HepG2 (cell line): ENCODE results near the gene C2orf81. TPM values are rescaled to one million over a fixed set of nuclear protein-coding genes. Genes with fewer than 3 reads are reported as not detected.
A peak's percentile ranks its signal among the peaks of the same experiment; 100 is the strongest.

Experiments
- FOXO1 ChIP-seq: sonication (generic); formaldehyde crosslinking; IDR thresholded peaks from 2 replicates; pipeline ENCODE4 v1.4.0; 2020; ENCODE audit warnings: missing genetic modification reagents
- HIVEP1 ChIP-seq: sonication (generic); formaldehyde crosslinking; IDR thresholded peaks from 2 replicates; pipeline ENCODE4 v1.4.0; 2020; ENCODE audit warnings: mild to moderate bottlenecking, missing genetic modification reagents
- HOXA9 ChIP-seq: sonication (generic); formaldehyde crosslinking; IDR thresholded peaks from 2 replicates; pipeline ENCODE4 v1.8.1; 2022; ENCODE audit warnings: missing genetic modification reagents, mild to moderate bottlenecking, moderate library complexity, borderline replicate concordance
- KDM4B ChIP-seq: sonication (generic); formaldehyde crosslinking; IDR thresholded peaks from 2 replicates; pipeline ENCODE4 v1.4.0; 2020; ENCODE audit warnings: missing genetic modification reagents
- KLF6 ChIP-seq: IDR thresholded peaks from 2 replicates; pipeline ENCODE4 v1.8.0; 2016; ENCODE audit warnings: missing biosample characterization, missing genetic modification reagents
- LCORL ChIP-seq, 2 experiments: fragments of 450-650 bp in 1 of 2; sonication (generic) in 1 of 2; formaldehyde crosslinking in 1 of 2; IDR thresholded peaks; 2 replicates each; pipeline versions ENCODE4 v1.5.0 to v1.6.1; 2017 to 2020; ENCODE audit warnings: antibody characterized with exemption in 1 of 2, missing genetic modification reagents in 1 of 2
- NFIC ChIP-seq: IDR thresholded peaks from 2 replicates; pipeline ENCODE4 v1.6.1; 2012; ENCODE audit warnings: mild to moderate bottlenecking, low read length, inconsistent platforms
- PHF5A ChIP-seq: IDR thresholded peaks from one replicate; pipeline ENCODE4 v1.6.1; 2018; ENCODE audit warnings: low read depth, missing genetic modification reagents; ENCODE audit not compliant: unreplicated experiment
- PLSCR1 ChIP-seq: sonication (generic); formaldehyde crosslinking; IDR thresholded peaks from 2 replicates; pipeline ENCODE4 v1.5.0; 2020; ENCODE audit warnings: missing genetic modification reagents, mild to moderate bottlenecking, borderline replicate concordance
- RBAK ChIP-seq: sonication (generic); formaldehyde crosslinking; IDR thresholded peaks from 2 replicates; pipeline ENCODE4 v1.5.1; 2020; ENCODE audit warnings: mild to moderate bottlenecking, missing genetic modification reagents
- REST ChIP-seq, 2 experiments: IDR thresholded peaks; 2 replicates each; pipeline ENCODE4 v1.6.1; 2011 to 2012; ENCODE audit warnings: low read length in 2 of 2, borderline replicate concordance in 1 of 2, low read depth in 1 of 2, mild to moderate bottlenecking in 1 of 2, moderate library complexity in 1 of 2
- TBX3 ChIP-seq: fragments of 450-650 bp; IDR thresholded peaks from 2 replicates; pipeline ENCODE4 v1.6.1; 2017; ENCODE audit warnings: antibody characterized with exemption, mild to moderate bottlenecking, inconsistent platforms, borderline replicate concordance
- ZNF615 ChIP-seq: sonication (generic); formaldehyde crosslinking; IDR thresholded peaks from 2 replicates; pipeline ENCODE4 v1.5.0; 2020; ENCODE audit warnings: mild to moderate bottlenecking, missing genetic modification reagents, borderline replicate concordance
- ZNF792 ChIP-seq: IDR thresholded peaks from 2 replicates; pipeline ENCODE4 v1.6.1; 2016
- ZUFSP ChIP-seq: sonication (generic); formaldehyde crosslinking; IDR thresholded peaks from 2 replicates; pipeline ENCODE4 v1.9.0; 2021; ENCODE audit warnings: missing genetic modification reagents, mild to moderate bottlenecking, borderline replicate concordance
- polyA plus RNA-seq, 8 experiments: library from polyadenylated mRNA; depleted of rRNA in 3 of 8; stranded (reverse) in 7 of 8; unstranded in 1 of 8; fragments of >200 nt; fragmentation: Illumina TruSeq in 4 of 8; extraction: Trizol in 4 of 8; gene quantifications; 2 replicates each; pipeline versions ENCODE4 v1.2.1 to v1.2.3, GENCODE V29; 2011 to 2016; ENCODE audit warnings: low read depth in 4 of 8, missing spikeins in 1 of 8, mixed read lengths in 1 of 8; ENCODE audit not compliant: insufficient read depth in 1 of 8
- total RNA-seq, 5 experiments: library from RNA; depleted of rRNA; stranded (reverse); fragments of >200 nt; fragmentation: Illumina TruSeq; extraction: Trizol; gene quantifications; 2 replicates each; pipeline ENCODE4 v1.2.3, GENCODE V29; 2016; ENCODE audit warnings: low read depth in 1 of 5
- TF ChIP-seq, protein P1 (sequence below): IDR thresholded peaks from 2 replicates; pipeline ENCODE4 v1.6.1; 2018; ENCODE audit warnings: missing genetic modification reagents
- TF ChIP-seq, protein P2 (sequence below): sonication (generic); formaldehyde crosslinking; IDR thresholded peaks from 2 replicates; pipeline ENCODE4 v1.5.0; 2020; ENCODE audit warnings: missing genetic modification reagents
- TF ChIP-seq, protein P3 (sequence below): sonication (generic); formaldehyde crosslinking; IDR thresholded peaks from 2 replicates; pipeline ENCODE4 v1.8.0; 2022; ENCODE audit warnings: missing genetic modification reagents, mild to moderate bottlenecking, inconsistent platforms, borderline replicate concordance

The C2orf81 gene
- total and polyA plus RNA-seq, 2 of the 13 experiments (the other 11 are each of a cell fraction or from before 2014, with no cell fraction given) = 0.15 to 0.17 TPM

- TF ChIP-seq REST (IDR thresholded peaks at IDR 0.05; ENCODE audit: borderline replicate concordance in 1 of 2, low read depth in 1 of 2, low read length in 2 of 2) (0 out of 4 replicates have a peak, but pooled peaks of 1 of the 2 experiments have one; percentile 40), FOXO1 (no peak; the same call in 1 of the 2 replicates), KDM4B (CRISPR knock-in tag) (no peak), TBX3 (no peak), HIVEP1 (CRISPR knock-in tag) (no peak), HOXA9 (no peak), ZNF792 (CRISPR knock-in tag) (0 out of 2 replicates have a peak, but pooled peaks have one; percentile 23), RBAK (no peak), ZNF615 (CRISPR knock-in tag) (no peak), KLF6 (CRISPR knock-in tag) (no peak), PHF5A (CRISPR knock-in tag) (no peak), PLSCR1 (CRISPR knock-in tag) (no peak), NFIC (no peak), LCORL (IDR thresholded peaks at IDR 0.05) (no peak), LCORL (CRISPR knock-in tag; IDR thresholded peaks at IDR 0.05) (peak; percentile 80; the same call in 1 of the 2 replicates), ZUFSP (no peak)
- TF ChIP-seq, protein P1, sequence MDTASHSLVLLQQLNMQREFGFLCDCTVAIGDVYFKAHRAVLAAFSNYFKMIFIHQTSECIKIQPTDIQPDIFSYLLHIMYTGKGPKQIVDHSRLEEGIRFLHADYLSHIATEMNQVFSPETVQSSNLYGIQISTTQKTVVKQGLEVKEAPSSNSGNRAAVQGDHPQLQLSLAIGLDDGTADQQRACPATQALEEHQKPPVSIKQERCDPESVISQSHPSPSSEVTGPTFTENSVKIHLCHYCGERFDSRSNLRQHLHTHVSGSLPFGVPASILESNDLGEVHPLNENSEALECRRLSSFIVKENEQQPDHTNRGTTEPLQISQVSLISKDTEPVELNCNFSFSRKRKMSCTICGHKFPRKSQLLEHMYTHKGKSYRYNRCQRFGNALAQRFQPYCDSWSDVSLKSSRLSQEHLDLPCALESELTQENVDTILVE (CRISPR knock-in tag) = peak; percentile 40; the same call in 1 of the 2 replicates
- TF ChIP-seq, protein P2, sequence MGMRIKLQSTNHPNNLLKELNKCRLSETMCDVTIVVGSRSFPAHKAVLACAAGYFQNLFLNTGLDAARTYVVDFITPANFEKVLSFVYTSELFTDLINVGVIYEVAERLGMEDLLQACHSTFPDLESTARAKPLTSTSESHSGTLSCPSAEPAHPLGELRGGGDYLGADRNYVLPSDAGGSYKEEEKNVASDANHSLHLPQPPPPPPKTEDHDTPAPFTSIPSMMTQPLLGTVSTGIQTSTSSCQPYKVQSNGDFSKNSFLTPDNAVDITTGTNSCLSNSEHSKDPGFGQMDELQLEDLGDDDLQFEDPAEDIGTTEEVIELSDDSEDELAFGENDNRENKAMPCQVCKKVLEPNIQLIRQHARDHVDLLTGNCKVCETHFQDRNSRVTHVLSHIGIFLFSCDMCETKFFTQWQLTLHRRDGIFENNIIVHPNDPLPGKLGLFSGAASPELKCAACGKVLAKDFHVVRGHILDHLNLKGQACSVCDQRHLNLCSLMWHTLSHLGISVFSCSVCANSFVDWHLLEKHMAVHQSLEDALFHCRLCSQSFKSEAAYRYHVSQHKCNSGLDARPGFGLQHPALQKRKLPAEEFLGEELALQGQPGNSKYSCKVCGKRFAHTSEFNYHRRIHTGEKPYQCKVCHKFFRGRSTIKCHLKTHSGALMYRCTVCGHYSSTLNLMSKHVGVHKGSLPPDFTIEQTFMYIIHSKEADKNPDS (CRISPR knock-in tag) = no peak
- TF ChIP-seq, protein P3, sequence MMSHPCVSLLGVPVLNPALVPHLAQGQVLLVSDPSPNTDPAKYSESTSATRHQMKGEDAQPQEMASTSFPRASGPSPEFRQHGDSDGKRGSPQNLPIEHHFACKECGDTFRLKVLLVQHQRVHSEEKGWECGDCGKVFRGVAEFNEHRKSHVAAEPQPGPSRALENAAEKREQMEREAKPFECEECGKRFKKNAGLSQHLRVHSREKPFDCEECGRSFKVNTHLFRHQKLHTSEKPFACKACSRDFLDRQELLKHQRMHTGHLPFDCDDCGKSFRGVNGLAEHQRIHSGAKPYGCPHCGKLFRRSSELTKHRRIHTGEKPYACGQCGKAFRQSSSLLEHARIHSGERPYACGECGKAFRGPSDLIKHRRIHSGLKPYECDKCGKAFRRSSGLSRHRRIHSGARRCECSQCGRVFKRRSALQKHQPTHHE (CRISPR knock-in tag) = no peak
These were observed 8.3 kb downstream of the C2orf81 start (continued) for GRCh38 chr2:74413001-74413698.
